A673 (cell line): ENCODE measurements around the gene TBC1D22A. TPM values are rescaled to one million over a fixed set of nuclear protein-coding genes. Genes with fewer than 3 reads are reported as not detected.

ENCODE experiments used
- BruUV-seq: library from RNA; stranded (reverse); fragments of 400-500 nt; replicated peaks from 2 replicates; lab custom pipeline; 2021; lab: Mats Ljungman, UMichigan
- CTCF ChIA-PET: fragments of 300-600 bp; sonication (Branson Sonifier 250); formaldehyde crosslinking; loops from one replicate; lab custom pipeline; 2022; ENCODE audit warnings: antibody characterized with exemption; lab: Charles Lee
- POLR2A ChIA-PET: fragments of 300-600 bp; sonication (Branson Sonifier 250); formaldehyde crosslinking; loops from one replicate; lab custom pipeline; 2022; ENCODE audit warnings: antibody characterized with exemption; ENCODE audit not compliant: low non-redundant PET; lab: Charles Lee
- DNase-seq: peaks from one replicate; pipeline ENCODE4 v3.0.0-alpha.2; 2015; ENCODE audit warnings: low spot score
- H3K27ac ChIP-seq: fragments of 200-600 bp; sonication (generic); 2 replicates; pipeline ENCODE4 v1.5.1; 2016; ENCODE audit warnings: mixed run types, low read depth, mild to moderate bottlenecking, mixed read lengths, antibody characterized with exemption, low read length; ENCODE audit not compliant: poor library complexity, severe bottlenecking
- H3K27me3 ChIP-seq: fragments of 200-600 bp; sonication (generic); replicated peaks from 2 replicates; pipeline ENCODE4 v1.6.1; 2017; ENCODE audit warnings: mixed run types, low read depth, mild to moderate bottlenecking, mixed read lengths, antibody characterized with exemption, low read length; ENCODE audit not compliant: insufficient read depth, poor library complexity
- H3K36me3 ChIP-seq: fragments of 200-600 bp; sonication (generic); 2 replicates; pipeline ENCODE4 v1.6.1; 2016; ENCODE audit warnings: mixed run types, mild to moderate bottlenecking, mixed read lengths, antibody characterized with exemption, low read length; ENCODE audit not compliant: insufficient read depth, poor library complexity, severe bottlenecking
- H3K4me1 ChIP-seq: fragments of 200-600 bp; sonication (generic); 2 replicates; pipeline ENCODE4 v1.6.1; 2017; ENCODE audit warnings: mixed run types, mild to moderate bottlenecking, mixed read lengths, antibody characterized with exemption, low read length; ENCODE audit not compliant: insufficient read depth, poor library complexity, severe bottlenecking
- H3K4me3 ChIP-seq: fragments of 200-600 bp; sonication (generic); 2 replicates; pipeline ENCODE4 v1.5.1; 2016; ENCODE audit warnings: low read depth, mixed run types, mild to moderate bottlenecking, mixed read lengths, low read length; ENCODE audit not compliant: poor library complexity, severe bottlenecking
- H3K9me3 ChIP-seq: fragments of 200-600 bp; sonication (generic); 2 replicates; pipeline ENCODE4 v1.6.1; 2016; ENCODE audit warnings: mixed run types, low read depth, mild to moderate bottlenecking, mixed read lengths, antibody characterized with exemption, low read length; ENCODE audit not compliant: poor library complexity, severe bottlenecking
- EZH2 ChIP-seq: fragments of 200-600 bp; sonication (generic); IDR thresholded peaks from 2 replicates; pipeline ENCODE4 v1.6.1; 2017; ENCODE audit warnings: borderline replicate concordance, low read depth, mild to moderate bottlenecking, mixed read lengths, antibody characterized with exemption, low read length; ENCODE audit not compliant: poor library complexity, severe bottlenecking
- intact Hi-C: fragments of 100-400 bp; cut with micrococcal nuclease; formaldehyde crosslinking; loops from one replicate; pipeline ENCODE4 v1.10.0; 2022; ENCODE audit not compliant: unreplicated experiment
- total RNA-seq: library from RNA; stranded (reverse); gene quantifications from 2 replicates; pipeline ENCODE4 v1.2.3, GENCODE V29; 2021
- TF ChIP-seq, protein P1 (sequence below): fragments of 300-800, 200-600 bp; sonication (generic); conservative IDR thresholded peaks from 2 replicates; pipeline ENCODE4 v1.5.1; 2017; ENCODE audit warnings: low read depth, mild to moderate bottlenecking, antibody characterized with exemption, low read length, moderate library complexity, mixed read lengths

The TBC1D22A gene
- total RNA-seq, 1 experiment from 2014 or later, result 22.5 TPM

DNA sequence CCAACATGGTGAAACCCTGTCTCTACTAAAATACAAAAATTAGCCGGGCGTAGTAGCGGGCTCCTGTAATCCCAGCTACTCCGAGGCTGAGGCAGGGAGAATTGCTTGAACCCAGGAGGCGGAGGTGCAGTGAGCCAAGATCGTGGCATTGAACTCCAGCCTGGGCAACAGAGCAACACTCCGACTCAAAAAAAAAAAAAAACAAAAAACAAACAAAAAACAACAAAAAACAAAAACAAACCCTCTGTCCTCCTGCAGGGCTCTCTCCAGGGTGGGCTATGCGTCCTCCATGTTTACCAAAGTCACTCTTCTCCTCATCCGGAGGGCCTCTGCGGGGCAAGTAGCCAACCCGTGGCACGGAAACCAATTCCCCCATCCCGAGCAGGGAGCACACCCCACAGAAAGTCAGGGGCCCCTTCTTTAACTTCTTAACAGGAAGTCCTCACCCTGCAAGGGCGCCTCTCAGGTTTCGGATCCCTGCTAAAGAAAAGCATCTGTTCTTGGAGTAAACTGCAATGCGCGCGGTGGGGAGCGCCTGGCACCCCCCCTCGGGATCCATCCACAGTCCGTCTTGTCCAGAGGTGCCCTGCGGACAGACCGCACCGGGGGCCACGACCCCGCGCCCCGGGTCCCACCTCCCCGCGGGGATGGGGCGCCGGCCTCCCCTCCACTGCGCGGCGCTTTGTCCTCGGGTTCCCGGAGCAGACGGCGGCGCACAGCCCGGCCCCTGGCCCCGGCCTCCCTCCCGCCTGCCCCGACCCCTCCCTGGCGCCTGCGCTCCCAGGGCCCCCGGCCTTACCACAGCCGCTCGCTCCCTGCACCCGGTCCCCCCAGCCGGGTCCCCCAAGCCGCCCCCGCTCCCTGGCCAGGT, 25.1 kb upstream of the TBC1D22A start:
- Histone ChIP-seq H3K27me3 (no peaks in the 10 kb centered on the region), H3K4me3 (peak overlapping the region; percentile 99), H3K27ac (peak overlapping the region; percentile 93), H3K4me1 (peaks cover 21% of the 10 kb centered on the region), H3K36me3 (no peaks in the 10 kb centered on the region), H3K9me3 (no peaks in the 10 kb centered on the region)
- TF ChIP-seq, protein P1, sequence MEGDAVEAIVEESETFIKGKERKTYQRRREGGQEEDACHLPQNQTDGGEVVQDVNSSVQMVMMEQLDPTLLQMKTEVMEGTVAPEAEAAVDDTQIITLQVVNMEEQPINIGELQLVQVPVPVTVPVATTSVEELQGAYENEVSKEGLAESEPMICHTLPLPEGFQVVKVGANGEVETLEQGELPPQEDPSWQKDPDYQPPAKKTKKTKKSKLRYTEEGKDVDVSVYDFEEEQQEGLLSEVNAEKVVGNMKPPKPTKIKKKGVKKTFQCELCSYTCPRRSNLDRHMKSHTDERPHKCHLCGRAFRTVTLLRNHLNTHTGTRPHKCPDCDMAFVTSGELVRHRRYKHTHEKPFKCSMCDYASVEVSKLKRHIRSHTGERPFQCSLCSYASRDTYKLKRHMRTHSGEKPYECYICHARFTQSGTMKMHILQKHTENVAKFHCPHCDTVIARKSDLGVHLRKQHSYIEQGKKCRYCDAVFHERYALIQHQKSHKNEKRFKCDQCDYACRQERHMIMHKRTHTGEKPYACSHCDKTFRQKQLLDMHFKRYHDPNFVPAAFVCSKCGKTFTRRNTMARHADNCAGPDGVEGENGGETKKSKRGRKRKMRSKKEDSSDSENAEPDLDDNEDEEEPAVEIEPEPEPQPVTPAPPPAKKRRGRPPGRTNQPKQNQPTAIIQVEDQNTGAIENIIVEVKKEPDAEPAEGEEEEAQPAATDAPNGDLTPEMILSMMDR, result no peak
- TF ChIP-seq EZH2, result no peak
- intact Hi-C loops, result no loop called here
- DNase-seq, result peak; percentile 56
- ChIA-PET POLR2A (no interaction called here), CTCF (no interaction called here)
- TSS peak; percentile 27 for BruUV-seq

- no peaks in the 10 kb centered on the region for H3K27me3 ChIP-seq
- intact Hi-C loops, result no loop called here
- BruUV-seq, result no TSS peak
- H3K4me1 ChIP-seq, result peaks cover 21% of the 10 kb centered on the region
- POLR2A ChIA-PET, result no interaction called here
- H3K9me3 ChIP-seq, result no peaks in the 10 kb centered on the region
- H3K27ac ChIP-seq, result peak within 1 kb of the TSS; percentile 93
- DNase-seq, result peak; percentile 87
- CTCF ChIA-PET, result no interaction called here
- peak within 1 kb of the TSS; percentile 99 for H3K4me3 ChIP-seq
- TF ChIP-seq, protein P1, result no peak
- no peak for TF ChIP-seq EZH2
- H3K36me3 ChIP-seq, result no peaks in the 10 kb centered on the region
These were observed 24.3 kb upstream of the TBC1D22A start, which contains the start of gene CERK for GRCh38 chr22:46737976-46738646. Gene CERK, minus strand, starts transcription at chr22:46738252. Its CDS starts 104 bp downstream, at chr22:46738148.

DNA sequence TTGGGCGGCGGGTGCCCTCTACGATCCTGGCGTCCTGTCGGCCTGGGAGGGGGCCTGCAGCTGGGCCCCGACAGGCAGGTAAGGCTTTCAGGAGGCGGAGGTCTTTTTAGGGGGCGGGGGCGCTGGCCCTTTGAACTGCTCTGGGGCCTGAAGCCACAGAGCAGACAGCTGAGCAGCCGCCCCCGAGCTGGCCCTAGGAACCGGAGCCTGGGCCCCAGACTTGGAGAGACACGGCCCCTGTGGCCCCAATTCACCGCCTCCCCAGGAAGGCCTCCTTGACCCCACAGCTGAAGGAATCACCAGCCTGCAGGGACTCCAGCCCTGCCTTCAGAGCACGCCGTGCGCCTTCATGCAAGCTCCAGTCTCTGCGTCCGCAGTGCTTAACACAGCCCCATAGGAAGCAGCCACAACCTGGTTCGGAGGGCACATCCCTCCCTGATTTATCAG, 23.8 kb upstream of the TBC1D22A start:
- CTCF ChIA-PET, result no interaction called here
- Histone ChIP-seq H3K36me3 (no peaks in the 10 kb centered on the region), H3K4me1 (peaks cover 21% of the 10 kb centered on the region), H3K4me3 (peak overlapping the region; percentile 99), H3K27me3 (no peaks in the 10 kb centered on the region), H3K27ac (peak overlapping the region; percentile 93), H3K9me3 (no peaks in the 10 kb centered on the region)
- no peak for DNase-seq
- no TSS peak for BruUV-seq
- intact Hi-C loops, result no loop called here
- POLR2A ChIA-PET, result no interaction called here
- TF ChIP-seq, protein P1, result no peak
- no peak for TF ChIP-seq EZH2
